GM12801 (cell line): ENCODE data around the gene SGTA.

Experiments
- CTCF ChIP-seq: IDR thresholded peaks from one replicate; pipeline ENCODE4 v1.5.1; 2011; ENCODE audit warnings: control low read depth; ENCODE audit not compliant: insufficient read length; ENCODE audit errors: extremely low read depth

SGTA gene

GRCh38 chr19:2775556-2776430 lies 7.3 kb downstream of the SGTA start:
- no peak for TF ChIP-seq CTCF

DNA sequence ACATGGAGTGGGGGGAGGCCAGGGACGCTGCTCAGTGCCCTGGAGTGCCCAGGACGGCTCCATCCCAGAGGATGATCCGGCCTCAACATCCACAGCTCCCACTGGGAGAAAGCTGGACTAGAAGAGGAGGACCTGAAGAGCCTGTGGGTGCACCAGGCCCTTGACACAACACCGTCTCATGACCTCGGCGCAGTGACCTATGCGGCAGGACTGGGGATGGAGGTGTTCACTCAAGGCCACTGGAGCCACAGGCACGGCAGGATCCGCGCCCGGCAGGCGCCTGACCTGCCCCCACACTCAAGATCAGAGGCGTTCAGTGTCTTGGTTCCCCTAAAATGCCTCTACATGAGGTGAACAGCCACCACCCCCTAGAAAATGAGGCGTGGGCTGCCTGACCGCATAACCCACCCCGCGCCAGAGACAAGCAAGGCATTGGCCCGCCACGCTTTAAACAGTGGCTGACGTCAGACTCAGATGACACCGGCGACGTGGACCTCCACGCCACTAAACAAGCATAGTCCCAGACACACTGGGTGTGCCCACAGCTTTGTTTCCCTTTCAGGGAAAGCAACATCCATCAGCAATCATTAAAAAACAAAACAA lies 8.0 kb downstream of the SGTA start:
- no peak for TF ChIP-seq CTCF

- no peak for TF ChIP-seq CTCF
Observed at GRCh38 chr19:2774083-2774679, 8.9 kb downstream of the SGTA start.

GRCh38 chr19:2771786-2772674 lies 11.0 kb downstream of the SGTA start:
- no peak for TF ChIP-seq CTCF

- TF ChIP-seq CTCF: no peak
Observed at GRCh38 chr19:2770055-2771013, 12.7 kb downstream of the SGTA start.

GRCh38 chr19:2769218-2769617 lies 13.9 kb downstream of the SGTA start:
- TF ChIP-seq CTCF: no peak
